GM13977 (cell line): Measurements from ENCODE around the gene KDM7A.

Experiments
- DNase-seq: peaks from one replicate; pipeline ENCODE4 v3.0.0; 2012; ENCODE audit warnings: low spot score
- CTCF ChIP-seq: IDR thresholded peaks from 2 replicates; pipeline ENCODE4 v1.5.1; 2012; ENCODE audit warnings: mild to moderate bottlenecking, control low read depth; ENCODE audit not compliant: insufficient read depth; ENCODE audit errors: extremely low read depth, missing control alignments
- in situ Hi-C: fragments of 300-500 bp; cut with MboI; formaldehyde crosslinking; loops from one replicate; pipeline ENCODE4 v1.12.0; 2022; ENCODE audit warnings: low sequenced_read_pairs, low pct_unique_long_range_greater_than_20kb, mixed read lengths, inconsistent platforms; ENCODE audit not compliant: unreplicated experiment

The KDM7A gene

GRCh38 chr7:140039066-140039465 is 137.7 kb downstream of the KDM7A start:
- no peak for DNase-seq
- in situ Hi-C loops, result no loop called here
- no peak for TF ChIP-seq CTCF

GRCh38 chr7:140036224-140036962 is 140.4 kb downstream of the KDM7A start:
- no peak for DNase-seq
- in situ Hi-C loops, result no loop called here
- TF ChIP-seq CTCF, result no peak

- in situ Hi-C loops, result no loop called here
- DNase-seq, result no peak
- TF ChIP-seq CTCF, result no peak
These were observed 141.2 kb downstream of the KDM7A start for GRCh38 chr7:140035400-140036223.
